ENCODE measurements around the gene ALX4. TPM values are rescaled to one million over a fixed set of nuclear protein-coding genes. Genes with fewer than 3 reads are reported as not detected.

ALX4 gene
- total RNA-seq, 2 experiments from 2014 or later: not detected

- H3K36me3 ChIP-seq (ENCODE audit: insufficient read depth, low read length): no peaks in the 10 kb centered on the region
- BruUV-seq (replicated peaks): no TSS peak
- H3K4me3 ChIP-seq (ENCODE audit: low read depth, low read length, poor library complexity, severe bottlenecking): no peak overlapping the region
- peak overlapping the region; percentile 53 for H3K4me2 ChIP-seq (ENCODE audit: low read length)
- POLR2A ChIA-PET: no interaction called here
- H3K9me3 ChIP-seq (ENCODE audit: low read length): no peaks in the 10 kb centered on the region
- intact Hi-C loops (cut with micrococcal nuclease; ENCODE audit: unreplicated experiment): no loop called here
- no peak overlapping the region for H3K27ac ChIP-seq (ENCODE audit: low read depth, low read length, poor library complexity, severe bottlenecking)
- H3K9me2 ChIP-seq (ENCODE audit: insufficient read depth, low read length): no peaks in the 10 kb centered on the region
- H3K79me2 ChIP-seq (ENCODE audit: insufficient read depth, low read depth, low read length): no peaks in the 10 kb centered on the region
- H3K4me1 ChIP-seq (ENCODE audit: insufficient read depth, low read length, poor library complexity, severe bottlenecking): peaks cover 19% of the 10 kb centered on the region
- no peaks in the 10 kb centered on the region for H4K20me1 ChIP-seq (ENCODE audit: insufficient read depth, low read length)
- DNase-seq (ENCODE audit: low spot score): peak; percentile 41
- no peak for TF ChIP-seq EZH2phosphoT487 (IDR thresholded peaks at IDR 0.05; ENCODE audit: borderline replicate concordance, low read depth, low read length)
- TF ChIP-seq, protein P1, sequence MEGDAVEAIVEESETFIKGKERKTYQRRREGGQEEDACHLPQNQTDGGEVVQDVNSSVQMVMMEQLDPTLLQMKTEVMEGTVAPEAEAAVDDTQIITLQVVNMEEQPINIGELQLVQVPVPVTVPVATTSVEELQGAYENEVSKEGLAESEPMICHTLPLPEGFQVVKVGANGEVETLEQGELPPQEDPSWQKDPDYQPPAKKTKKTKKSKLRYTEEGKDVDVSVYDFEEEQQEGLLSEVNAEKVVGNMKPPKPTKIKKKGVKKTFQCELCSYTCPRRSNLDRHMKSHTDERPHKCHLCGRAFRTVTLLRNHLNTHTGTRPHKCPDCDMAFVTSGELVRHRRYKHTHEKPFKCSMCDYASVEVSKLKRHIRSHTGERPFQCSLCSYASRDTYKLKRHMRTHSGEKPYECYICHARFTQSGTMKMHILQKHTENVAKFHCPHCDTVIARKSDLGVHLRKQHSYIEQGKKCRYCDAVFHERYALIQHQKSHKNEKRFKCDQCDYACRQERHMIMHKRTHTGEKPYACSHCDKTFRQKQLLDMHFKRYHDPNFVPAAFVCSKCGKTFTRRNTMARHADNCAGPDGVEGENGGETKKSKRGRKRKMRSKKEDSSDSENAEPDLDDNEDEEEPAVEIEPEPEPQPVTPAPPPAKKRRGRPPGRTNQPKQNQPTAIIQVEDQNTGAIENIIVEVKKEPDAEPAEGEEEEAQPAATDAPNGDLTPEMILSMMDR (conservative IDR thresholded peaks at IDR 0.05; ENCODE audit: low read length): no peak
- CTCF ChIA-PET (ENCODE audit: unreplicated experiment): no interaction called here
- no peak overlapping the region for H2AFZ ChIP-seq (ENCODE audit: low read length)
Observed at GRCh38 chr11:44351006-44351660, 41.2 kb upstream of the ALX4 start.

DNA sequence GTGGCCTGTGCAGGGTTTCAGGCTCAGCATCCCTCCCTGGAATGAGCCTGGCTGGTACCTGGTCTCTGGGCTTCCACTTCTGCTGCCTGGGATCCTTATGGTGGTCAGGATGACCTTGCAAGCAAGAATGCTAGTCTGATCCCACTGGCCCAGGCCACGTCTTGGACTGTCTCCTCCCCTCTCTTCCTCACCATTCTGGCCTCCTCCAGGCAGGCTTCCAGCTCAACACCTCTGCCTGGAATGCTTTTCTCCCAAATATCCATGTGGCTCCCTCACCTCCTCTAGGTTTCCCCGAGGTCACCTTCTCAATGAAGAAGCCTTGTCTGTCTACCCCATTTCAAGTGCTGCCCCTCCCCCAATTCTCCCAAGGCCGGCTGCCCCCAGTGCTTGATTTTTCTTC lies 39.4 kb upstream of the ALX4 start:
- no peak for DNase-seq (ENCODE audit: low spot score)
- Histone ChIP-seq H2AFZ (ENCODE audit: low read length) (no peak overlapping the region), H3K4me3 (ENCODE audit: low read depth, low read length, poor library complexity, severe bottlenecking) (no peak overlapping the region), H3K4me1 (ENCODE audit: insufficient read depth, low read length, poor library complexity, severe bottlenecking) (peaks cover 19% of the 10 kb centered on the region), H3K9me3 (ENCODE audit: low read length) (no peaks in the 10 kb centered on the region), H3K36me3 (ENCODE audit: insufficient read depth, low read length) (no peaks in the 10 kb centered on the region), H4K20me1 (ENCODE audit: insufficient read depth, low read length) (no peaks in the 10 kb centered on the region), H3K79me2 (ENCODE audit: insufficient read depth, low read depth, low read length) (no peaks in the 10 kb centered on the region), H3K9me2 (ENCODE audit: insufficient read depth, low read length) (no peaks in the 10 kb centered on the region), H3K4me2 (ENCODE audit: low read length) (no peak overlapping the region), H3K27ac (ENCODE audit: low read depth, low read length, poor library complexity, severe bottlenecking) (no peak overlapping the region)
- intact Hi-C loops (cut with micrococcal nuclease; ENCODE audit: unreplicated experiment): no loop called here
- CTCF ChIA-PET (ENCODE audit: unreplicated experiment): no interaction called here
- BruUV-seq (replicated peaks): no TSS peak
- POLR2A ChIA-PET: no interaction called here
- TF ChIP-seq, protein P1 (conservative IDR thresholded peaks at IDR 0.05; ENCODE audit: low read length): no peak
- TF ChIP-seq EZH2phosphoT487 (IDR thresholded peaks at IDR 0.05; ENCODE audit: borderline replicate concordance, low read depth, low read length): no peak

GRCh38 chr11:44348721-44349120 lies 38.8 kb upstream of the ALX4 start:
- Histone ChIP-seq H3K4me2 (ENCODE audit: low read length) (no peak overlapping the region), H3K36me3 (ENCODE audit: insufficient read depth, low read length) (no peaks in the 10 kb centered on the region), H3K79me2 (ENCODE audit: insufficient read depth, low read depth, low read length) (no peaks in the 10 kb centered on the region), H3K9me3 (ENCODE audit: low read length) (no peaks in the 10 kb centered on the region), H3K9me2 (ENCODE audit: insufficient read depth, low read length) (no peaks in the 10 kb centered on the region), H3K27ac (ENCODE audit: low read depth, low read length, poor library complexity, severe bottlenecking) (no peak overlapping the region), H2AFZ (ENCODE audit: low read length) (no peak overlapping the region), H3K4me1 (ENCODE audit: insufficient read depth, low read length, poor library complexity, severe bottlenecking) (peaks cover 19% of the 10 kb centered on the region), H3K4me3 (ENCODE audit: low read depth, low read length, poor library complexity, severe bottlenecking) (no peak overlapping the region), H4K20me1 (ENCODE audit: insufficient read depth, low read length) (no peaks in the 10 kb centered on the region)
- intact Hi-C loops (cut with micrococcal nuclease; ENCODE audit: unreplicated experiment): no loop called here
- POLR2A ChIA-PET: no interaction called here
- no peak for DNase-seq (ENCODE audit: low spot score)
- no peak for TF ChIP-seq EZH2phosphoT487 (IDR thresholded peaks at IDR 0.05; ENCODE audit: borderline replicate concordance, low read depth, low read length)
- TF ChIP-seq, protein P1 (conservative IDR thresholded peaks at IDR 0.05; ENCODE audit: low read length): no peak
- BruUV-seq (replicated peaks): no TSS peak
- CTCF ChIA-PET (ENCODE audit: unreplicated experiment): no interaction called here

All from OCI-LY7 (cell line).